Activated CD8-positive, alpha-beta memory T cell treated with anti-CD3 and anti-CD28 coated beads for 48 hours (primary cell): ENCODE data around the gene IL1F10.
"Not testable (repeated sequence)": the region's sequence is repeated elsewhere in the genome, so short reads cannot be mapped to it uniquely, and the experiment has no call there.

Source experiments
- DNase-seq, 3 experiments: peaks; one replicate each; pipeline ENCODE4 v3.0.0-alpha.2; 2020; ENCODE audit warnings: low read depth in 2 of 3, low spot score in 2 of 3

Gene IL1F10

DNA sequence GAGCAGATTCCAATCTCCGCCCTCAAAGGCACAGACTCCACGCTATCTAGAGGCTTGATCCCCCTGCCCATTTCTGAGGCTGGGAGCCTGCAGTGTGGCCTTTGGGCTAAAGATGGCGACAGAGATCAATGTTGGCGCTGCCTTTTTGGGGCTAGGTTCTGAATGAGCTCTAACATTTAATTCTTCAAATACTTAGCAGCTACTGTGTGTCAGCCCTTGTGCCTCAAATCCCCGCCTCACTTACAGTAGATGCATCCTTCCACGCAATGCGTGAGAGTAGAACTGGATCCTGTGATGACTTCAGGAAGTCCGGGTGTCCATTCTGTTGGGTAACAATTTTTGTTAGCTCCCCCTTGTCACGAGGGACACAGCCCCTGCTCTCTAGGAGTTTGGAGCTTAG lies 12.4 kb downstream of the IL1F10 start:
- DNase-seq: peak in 1 of 3 experiments; percentile 16

DNA sequence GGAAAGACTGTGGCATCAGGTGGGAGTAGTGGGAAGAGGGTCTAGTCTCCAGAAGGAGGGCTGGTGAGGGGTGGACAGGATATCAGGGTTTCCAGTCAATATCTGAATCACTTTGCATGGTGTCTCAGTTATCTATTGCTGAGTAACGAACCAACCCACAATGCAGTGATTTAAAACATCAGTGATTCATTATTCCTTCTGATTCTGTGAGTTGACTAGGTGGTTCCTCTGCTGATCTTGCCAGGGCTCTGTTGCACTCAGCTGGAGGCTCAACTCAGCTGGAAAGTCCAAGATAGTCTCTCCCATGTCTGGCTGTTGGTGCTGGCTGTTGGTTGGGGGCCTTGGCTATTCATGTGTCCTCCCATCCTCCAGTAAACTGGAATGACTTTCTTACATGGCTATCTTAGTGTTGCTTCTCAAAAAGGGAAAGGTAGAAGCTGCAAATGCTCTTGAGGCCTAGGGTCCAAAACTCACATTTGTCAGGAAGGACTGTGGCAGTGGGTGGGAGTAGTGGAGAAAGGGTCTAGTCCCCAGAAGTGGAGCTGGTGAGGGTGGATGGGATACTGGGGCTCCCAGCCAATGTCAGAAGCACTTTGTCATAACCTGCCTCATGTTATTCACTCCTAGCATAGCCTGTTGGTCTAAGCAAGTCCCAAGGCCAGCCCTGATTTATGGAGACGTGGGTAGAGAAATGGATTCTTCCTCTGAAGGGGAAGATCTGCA lies 13.9 kb downstream of the IL1F10 start:
- DNase-seq: no peak

DNA sequence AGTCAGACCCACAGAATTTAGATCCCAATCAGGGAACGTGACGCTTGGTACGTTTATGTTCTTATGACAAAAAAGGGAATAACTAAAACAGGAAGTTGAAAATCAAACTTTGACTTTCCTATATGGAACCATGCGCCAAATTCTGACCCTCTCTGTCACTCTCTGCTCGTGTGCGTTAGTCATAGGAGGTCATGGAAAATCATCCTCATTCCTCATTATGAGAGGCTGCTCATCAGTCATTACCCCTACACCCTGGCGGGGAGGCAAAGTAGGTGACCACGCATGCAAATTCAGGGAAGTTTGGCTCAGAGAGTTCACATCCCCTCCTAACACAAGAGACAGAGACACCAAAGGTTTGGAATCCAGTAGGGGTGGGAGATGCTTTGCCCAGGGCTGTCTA lies 15.5 kb downstream of the IL1F10 start:
- DNase-seq: no peak

DNA sequence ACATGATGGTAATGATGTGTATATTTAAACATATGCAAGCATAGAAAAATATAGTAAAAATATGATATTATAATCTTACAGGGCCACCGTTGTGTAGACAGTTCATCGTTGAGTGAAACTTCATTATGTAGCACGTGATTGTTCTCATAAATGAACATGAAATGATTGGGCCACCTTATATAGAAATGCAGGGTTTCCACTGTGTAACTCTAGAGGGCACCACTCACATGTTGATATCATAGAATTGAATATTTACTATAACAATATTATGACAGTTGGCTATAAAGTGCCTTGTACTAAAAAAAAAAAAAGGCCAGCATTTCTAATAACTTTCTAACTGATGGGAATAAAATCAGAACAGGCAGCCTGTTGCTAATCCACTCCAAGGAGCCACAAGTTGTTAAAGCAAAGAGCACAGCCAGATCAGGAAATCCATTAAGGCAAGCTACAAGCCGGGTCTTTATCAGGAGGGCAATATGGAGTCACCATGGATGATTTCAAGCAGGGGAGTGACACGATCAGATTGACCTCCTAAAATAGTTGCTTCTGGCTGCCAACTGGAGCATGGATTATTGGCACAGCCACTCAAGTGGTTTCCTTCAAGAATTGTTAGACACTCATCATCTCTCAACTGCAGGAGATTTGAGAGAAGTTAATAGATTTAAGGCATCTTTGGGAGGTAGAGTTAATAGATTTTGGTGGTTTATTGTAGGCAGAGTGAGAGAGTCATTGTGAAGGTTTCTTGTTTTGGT lies 16.7 kb downstream of the IL1F10 start:
- no peak for DNase-seq

DNA sequence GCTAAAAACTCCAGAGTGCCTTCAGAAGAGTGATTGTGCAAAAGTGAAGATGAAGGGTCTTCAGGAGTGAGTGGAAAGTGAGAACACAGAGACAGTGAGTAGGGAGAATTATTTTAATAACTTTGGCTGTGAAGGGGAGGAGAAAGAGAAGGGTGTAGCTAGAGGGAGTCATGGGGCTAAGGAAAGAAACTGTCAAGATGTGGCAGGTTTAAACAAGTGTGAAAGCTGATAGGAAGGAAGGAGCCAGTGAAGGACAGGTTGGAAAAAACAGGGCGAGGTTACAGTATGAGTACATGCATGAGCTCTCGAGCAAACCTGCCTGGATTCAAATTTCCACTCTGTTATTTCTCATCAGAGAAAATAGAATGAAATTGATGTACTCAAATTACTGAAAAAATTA lies 17.8 kb downstream of the IL1F10 start:
- DNase-seq: no peak

DNA sequence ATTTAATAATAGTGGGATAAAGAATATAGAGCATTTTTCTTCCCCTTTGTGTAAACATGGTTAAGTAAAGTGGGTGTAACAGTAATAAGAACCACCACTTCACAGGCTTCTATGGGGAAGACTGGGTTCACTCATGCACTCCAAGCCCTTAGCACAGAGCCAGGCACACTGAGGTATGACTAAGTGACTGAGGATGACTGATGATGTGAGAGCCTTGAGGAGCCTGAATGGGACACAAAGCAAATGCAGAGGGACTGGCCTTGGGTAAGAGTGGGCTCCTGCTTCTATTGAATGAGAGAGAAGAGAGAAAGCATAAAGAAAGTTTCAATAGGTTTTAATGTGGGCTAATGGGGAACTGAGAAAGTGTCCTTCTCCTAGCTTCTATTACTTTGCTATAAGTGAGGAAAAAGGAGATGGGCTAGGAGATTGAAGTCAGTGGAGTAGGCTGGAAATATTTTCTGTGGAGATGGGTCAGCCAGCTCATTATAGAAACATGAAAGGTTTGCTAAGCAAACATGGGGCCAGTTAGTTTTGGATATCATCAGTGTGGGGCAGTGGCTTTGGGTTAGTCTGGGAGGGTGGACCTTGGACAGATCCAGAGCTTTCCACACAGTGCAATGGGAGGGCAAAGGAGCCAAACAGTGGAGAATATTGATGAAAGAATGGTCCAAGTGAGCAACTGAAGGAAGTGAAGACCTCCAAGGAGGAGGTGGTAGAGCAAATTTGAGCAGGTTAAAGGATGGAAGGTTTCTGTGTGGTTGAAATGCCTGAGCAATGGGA lies 20.6 kb downstream of the IL1F10 start:
- no peak for DNase-seq

DNA sequence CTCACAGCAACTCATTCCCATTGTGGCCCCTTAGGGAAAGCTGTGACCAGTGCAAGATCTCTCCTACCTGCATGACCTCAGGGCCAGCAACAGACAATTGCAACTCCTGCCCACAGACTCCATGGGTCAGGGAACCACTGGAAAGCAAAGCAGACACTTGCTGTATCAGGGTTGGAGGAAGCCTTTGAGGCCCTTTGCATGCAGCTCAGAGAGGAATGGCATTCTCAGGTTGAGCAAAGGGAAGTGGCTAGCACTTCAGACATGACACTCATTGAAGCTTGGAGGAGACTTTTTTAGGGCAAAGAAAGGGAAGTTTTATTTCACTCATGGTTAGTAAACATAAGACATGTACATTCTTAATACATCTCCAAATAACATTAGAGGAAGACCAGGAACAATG lies 22.1 kb downstream of the IL1F10 start:
- no peak for DNase-seq

DNA sequence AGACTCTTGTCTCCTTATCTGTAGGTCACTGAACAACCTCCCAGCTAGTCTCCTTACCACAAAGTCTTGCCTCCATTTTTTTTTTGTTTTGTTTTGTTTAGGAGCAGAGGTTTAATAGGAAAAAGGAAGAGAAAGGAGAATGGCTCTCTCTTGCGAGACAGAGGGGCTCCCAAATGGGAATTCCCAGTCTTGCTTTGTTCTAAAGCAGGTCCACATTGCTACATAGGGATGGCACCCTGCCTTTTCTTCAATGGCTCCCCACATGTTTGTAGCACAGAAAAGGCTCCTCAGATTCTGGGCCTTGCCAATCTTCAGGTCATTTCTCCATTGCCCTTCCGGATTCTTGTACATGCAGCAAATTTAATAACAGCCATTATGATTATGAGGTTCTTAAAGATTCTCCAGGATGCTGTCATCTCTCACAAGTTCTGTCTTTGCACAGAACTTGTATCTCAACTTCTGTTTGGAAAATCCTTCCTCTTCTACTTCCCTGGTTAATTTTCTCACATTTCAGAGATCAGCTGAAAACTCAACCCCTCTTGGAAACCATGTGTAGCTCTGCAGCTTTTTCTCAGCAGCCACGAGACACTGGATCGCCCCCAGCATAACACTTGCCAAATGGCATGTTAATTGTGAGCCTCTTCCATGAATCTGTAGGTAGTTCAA lies 23.6 kb downstream of the IL1F10 start:
- DNase-seq: no peak

DNA sequence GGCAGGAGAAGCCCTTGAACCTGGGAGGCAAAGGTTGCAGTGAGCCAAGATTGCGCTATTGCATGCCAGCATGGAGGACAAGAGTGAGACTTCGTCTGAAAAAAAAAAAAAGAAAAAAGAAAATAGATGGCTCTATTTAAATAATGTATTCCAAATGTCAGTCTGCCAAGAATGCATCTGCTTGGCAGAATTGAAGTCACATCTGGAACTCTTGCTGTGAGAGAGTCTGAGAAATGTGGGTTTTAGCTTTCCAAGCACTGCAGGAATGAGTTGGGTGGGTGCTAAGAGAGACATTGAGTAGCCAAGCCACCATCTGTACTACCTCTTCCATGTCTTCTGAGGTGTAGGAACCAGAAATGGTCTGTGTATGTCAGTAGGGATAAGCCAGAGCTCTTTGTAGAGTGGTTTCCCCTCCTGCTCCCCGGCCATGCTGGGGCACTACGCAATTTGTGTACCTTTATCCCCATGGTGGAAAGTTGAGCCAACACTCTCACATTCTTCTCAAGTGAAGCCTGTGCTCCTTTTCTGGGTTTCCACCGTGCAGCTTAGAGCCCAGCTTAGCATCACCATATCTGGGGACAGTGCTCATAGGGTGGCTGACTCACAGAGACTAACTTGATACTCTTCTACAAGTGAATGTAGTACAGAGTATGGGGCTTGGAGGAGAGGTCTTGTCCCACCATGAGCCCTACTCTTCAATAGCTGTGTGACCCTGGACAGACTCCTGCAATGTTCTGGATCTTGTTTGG lies 25.3 kb downstream of the IL1F10 start:
- no peak for DNase-seq

DNA sequence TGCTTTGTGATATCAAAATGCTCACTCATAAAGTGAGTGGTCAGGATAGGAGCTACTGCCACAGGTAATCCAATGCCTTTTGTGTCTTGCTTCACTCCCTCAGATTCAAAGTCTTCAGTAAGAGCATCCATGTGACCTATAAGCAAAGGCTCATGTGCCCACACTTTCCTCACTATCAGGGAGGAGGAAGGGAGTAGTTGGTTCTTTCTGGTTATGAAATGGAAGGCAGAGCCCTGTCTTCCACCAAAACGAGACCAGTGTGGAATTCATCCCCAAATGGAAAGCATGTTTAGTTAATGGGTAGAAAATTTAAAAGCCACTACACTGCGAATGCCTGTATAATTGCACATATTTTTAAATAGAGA lies 25.8 kb downstream of the IL1F10 start:
- DNase-seq: no peak

DNA sequence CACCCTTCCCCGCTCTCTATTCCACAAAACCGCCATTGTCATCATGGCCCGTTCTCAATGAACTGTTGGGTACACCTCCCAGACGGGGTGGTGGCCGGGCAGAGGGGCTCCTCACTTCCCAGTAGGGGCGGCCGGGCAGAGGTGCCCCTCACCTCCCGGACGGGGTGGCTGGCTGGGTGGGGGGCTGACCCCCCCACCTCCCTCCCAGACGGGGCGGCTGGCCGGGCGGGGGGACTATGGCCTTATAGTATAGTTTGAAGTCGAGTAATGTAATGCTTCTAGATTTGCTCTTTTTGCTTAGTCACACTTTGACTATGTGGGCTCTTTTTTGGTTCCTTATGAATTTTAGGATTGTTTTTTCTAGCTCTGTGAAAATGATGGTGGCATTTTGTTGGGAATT lies 28.5 kb downstream of the IL1F10 start:
- not testable (repeated sequence) for DNase-seq

DNA sequence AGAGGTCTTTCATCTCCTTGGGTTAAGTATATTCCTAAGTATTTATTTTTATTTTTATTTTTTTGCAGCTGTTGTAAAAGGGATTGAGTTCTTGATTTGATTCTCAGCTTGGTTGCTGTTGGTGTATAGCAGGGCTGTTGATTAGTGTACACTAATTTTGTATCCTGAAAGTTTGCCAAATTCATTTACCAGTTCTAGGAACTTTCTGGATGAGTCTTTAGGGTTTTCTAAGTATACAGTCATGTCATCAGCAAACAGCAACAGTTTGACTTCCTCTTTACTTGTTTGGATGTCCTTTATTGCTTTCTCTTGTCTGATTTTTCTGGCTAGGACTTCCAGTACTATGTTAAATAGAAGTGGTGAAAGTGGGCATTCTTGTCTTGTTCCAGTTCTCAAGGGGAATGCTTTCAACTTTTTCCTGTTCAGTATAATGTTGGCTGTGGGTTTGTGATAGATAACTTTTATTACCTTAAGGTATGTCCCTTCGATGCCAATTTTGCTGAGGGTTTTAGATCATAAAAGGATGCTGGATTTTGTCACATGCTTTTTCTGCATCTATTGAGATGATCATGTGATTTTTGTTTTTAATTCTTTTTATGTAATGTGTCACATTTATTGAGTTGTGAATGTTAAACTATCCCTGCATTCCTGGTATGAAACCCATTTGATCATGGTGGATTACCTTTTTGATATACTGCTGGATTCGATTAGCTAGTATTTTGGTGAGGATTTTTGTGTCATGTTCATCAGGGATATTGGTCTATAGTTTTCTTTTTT lies 29.3 kb downstream of the IL1F10 start:
- DNase-seq: not testable (repeated sequence)

DNA sequence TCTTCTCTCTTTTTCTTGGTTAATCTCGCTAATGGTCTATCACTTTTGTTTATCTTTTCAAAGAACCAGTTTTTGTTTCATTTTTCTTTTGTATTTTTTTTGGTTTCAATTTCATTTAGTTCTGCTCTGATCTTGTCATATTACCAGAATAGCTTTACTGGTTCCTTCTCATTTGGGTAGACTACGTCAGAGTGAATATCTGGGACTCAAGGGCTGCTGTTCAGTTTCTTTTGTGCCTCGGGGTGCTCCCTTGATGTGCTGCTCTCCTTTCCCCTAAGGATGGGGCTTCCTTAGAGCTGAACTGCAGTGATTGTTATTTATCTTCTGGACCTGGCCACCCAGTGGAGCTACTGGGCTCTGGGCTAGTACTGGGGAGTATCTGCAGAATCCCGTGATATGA lies 30.3 kb downstream of the IL1F10 start:
- DNase-seq: no peak

DNA sequence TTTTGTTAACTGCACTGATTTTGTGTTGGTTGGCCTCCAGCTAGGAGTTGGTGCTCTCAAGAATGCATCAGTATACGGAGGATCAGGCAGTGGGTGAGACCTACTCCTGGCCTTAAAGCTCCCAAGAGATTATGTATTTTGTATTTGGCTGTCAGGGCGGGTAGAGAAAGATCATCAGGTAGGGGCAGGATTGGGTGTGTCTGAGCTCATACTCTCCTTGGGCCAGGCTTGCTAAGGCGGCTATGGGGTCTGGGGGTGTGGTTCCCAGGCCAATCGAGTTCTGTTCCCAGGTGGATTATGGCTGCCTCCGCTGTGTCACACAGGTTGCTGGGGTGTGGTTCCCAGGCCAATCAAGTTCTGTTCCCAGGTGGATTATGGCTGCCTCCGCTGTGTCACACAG lies 30.8 kb downstream of the IL1F10 start:
- no peak for DNase-seq

DNA sequence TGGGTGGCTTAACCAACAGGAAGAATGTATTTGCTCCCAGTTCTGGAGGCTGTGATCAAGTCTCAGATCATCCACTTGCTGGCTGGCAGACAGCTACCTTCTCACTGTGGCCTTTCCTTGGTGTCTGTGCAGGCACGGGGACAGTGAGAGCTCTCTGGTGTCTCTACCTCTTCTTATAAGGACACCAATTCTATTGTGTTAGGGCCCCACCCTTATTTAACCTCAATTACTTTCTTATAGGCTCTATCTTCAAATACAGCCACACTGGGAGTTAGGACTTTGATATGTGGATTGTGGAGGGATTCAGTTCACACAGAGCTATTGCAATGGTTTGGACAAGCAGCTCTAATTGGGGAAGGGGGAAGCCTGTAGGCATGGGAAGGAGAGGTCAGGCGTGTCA lies 34.4 kb downstream of the IL1F10 start:
- DNase-seq: no peak

DNA sequence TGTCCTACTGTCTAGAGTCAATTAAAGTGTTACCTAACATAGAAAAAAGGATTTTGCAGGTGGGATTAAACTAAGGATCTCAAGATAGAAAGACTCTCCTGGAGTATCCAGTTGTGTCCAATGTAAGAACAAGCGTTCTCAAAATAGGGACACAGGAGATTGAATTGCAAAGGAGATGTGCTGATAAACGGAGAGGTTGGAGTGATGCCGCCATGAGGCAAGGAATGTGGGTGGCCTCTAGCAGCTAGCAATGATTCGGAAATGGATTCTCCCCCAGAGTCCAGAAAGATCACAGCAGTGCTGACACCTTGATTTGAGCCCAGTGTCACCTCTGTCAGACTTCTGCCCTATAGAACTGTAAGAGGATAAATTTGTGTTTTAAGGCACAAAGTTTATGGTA lies 35.5 kb downstream of the IL1F10 start:
- DNase-seq: no peak

DNA sequence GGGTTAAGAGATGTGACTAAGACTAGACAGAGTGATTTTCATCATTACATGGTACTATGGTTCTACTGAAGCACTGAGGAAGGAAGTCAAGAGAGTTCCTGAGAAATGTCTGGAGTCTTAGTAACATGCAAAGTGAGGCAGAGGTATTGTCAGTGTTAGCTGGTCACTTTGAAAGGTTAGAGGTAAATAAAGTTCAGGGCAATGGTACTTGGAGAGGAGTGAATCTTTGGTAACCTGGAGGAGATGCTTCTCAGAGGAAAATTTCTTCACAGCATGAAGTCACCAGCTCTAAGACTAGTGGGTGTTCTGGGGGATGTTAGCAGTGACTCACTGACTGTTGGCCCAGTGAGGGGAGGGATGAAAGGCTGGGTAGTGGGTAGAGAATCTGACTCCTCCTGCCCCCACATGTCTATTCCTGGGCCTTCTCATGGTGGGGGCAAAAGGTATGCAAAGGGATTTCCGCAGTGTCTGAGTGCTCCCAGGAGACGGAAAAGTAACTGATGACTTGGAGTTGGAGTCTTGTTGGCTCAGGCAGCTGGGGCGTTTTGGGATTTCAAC lies 36.4 kb downstream of the IL1F10 start:
- DNase-seq: peak in 1 of 3 experiments; percentile 27

DNA sequence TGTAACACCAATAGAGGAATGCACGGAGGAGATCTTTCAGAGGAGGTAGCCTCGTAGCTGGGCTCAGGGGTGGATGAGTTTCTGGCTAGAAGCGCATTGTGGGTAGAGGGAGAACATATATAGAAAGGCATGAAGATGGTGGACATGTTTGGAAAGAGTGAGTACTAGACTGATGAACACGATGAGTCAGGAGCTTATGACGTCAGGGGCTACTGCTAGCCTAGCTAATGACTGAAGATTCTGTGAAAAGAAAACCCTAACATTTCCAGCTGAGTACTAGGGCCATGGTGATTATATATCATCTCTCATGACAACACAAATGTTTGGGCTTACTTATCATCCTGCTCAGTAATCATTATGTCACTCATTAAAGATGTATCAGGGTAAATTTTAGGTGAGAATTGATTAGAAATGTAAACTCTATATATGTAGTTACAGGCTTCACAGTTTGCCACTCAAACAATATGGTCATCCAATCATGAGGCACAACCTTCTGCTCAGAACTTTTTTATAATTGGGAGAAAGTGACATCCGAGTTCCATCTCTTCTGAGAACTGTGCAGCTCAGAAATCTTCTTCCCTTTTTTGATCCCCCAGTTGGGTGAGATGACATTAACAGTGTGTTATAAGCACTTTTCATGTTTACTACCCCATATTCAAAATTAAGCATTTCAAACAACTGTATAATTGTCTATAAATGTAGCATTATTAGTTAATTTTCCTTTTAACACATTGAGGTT lies 37.4 kb downstream of the IL1F10 start:
- no peak for DNase-seq

DNA sequence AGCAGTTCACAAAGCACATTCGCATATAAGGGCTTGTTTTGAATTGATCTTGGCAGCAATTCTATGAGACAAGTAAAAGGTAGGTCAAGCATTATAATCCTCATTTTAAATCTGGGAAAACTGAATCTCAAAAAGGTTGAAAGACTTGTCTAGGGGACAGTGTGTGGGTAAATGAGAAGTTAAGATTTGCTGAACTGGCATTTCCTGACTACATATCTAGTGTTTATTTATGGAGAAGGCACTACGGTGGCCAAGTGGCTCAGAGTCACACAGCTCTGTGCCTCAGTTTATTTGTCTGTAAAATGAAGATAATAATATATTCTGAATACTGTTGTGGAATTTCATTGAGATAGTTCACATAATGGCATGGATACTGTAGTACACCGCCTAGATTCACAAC lies 43.4 kb downstream of the IL1F10 start:
- no peak for DNase-seq
